ENCODE results near the gene HSPA4L.

- no peak for TF ChIP-seq BACH1 (IDR thresholded peaks at IDR 0.05; ENCODE audit: borderline replicate concordance)
- TF ChIP-seq, protein P1, sequence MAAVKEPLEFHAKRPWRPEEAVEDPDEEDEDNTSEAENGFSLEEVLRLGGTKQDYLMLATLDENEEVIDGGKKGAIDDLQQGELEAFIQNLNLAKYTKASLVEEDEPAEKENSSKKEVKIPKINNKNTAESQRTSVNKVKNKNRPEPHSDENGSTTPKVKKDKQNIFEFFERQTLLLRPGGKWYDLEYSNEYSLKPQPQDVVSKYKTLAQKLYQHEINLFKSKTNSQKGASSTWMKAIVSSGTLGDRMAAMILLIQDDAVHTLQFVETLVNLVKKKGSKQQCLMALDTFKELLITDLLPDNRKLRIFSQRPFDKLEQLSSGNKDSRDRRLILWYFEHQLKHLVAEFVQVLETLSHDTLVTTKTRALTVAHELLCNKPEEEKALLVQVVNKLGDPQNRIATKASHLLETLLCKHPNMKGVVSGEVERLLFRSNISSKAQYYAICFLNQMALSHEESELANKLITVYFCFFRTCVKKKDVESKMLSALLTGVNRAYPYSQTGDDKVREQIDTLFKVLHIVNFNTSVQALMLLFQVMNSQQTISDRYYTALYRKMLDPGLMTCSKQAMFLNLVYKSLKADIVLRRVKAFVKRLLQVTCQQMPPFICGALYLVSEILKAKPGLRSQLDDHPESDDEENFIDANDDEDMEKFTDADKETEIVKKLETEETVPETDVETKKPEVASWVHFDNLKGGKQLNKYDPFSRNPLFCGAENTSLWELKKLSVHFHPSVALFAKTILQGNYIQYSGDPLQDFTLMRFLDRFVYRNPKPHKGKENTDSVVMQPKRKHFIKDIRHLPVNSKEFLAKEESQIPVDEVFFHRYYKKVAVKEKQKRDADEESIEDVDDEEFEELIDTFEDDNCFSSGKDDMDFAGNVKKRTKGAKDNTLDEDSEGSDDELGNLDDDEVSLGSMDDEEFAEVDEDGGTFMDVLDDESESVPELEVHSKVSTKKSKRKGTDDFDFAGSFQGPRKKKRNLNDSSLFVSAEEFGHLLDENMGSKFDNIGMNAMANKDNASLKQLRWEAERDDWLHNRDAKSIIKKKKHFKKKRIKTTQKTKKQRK (IDR thresholded peaks at IDR 0.05; ENCODE audit: low read depth, low read length), result no peak
- TF ChIP-seq HDAC6 (IDR thresholded peaks at IDR 0.05; ENCODE audit: unreplicated experiment), result no peak
- TF ChIP-seq, protein P2, sequence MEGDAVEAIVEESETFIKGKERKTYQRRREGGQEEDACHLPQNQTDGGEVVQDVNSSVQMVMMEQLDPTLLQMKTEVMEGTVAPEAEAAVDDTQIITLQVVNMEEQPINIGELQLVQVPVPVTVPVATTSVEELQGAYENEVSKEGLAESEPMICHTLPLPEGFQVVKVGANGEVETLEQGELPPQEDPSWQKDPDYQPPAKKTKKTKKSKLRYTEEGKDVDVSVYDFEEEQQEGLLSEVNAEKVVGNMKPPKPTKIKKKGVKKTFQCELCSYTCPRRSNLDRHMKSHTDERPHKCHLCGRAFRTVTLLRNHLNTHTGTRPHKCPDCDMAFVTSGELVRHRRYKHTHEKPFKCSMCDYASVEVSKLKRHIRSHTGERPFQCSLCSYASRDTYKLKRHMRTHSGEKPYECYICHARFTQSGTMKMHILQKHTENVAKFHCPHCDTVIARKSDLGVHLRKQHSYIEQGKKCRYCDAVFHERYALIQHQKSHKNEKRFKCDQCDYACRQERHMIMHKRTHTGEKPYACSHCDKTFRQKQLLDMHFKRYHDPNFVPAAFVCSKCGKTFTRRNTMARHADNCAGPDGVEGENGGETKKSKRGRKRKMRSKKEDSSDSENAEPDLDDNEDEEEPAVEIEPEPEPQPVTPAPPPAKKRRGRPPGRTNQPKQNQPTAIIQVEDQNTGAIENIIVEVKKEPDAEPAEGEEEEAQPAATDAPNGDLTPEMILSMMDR (IDR thresholded peaks at IDR 0.05 in 2 of 3, conservative IDR thresholded peaks at IDR 0.05 in 1 of 3; ENCODE audit: control insufficient read depth in 2 of 3, extremely low read depth in 1 of 3, insufficient read depth in 1 of 3, low read depth in 3 of 3, low read length in 3 of 3), result no peak
- no peak for TF ChIP-seq KDM1A (IDR thresholded peaks at IDR 0.05; ENCODE audit: borderline replicate concordance)
- 0 out of 4 replicates have a peak, but pooled peaks of 1 of the 2 experiments have one; percentile 12 for TF ChIP-seq EP300 (IDR thresholded peaks at IDR 0.05; ENCODE audit: borderline replicate concordance in 1 of 2, control insufficient read depth in 1 of 2, low read depth in 2 of 2, low read length in 2 of 2)
- no peak for TF ChIP-seq POLR2A (IDR thresholded peaks at IDR 0.05; ENCODE audit: low read depth, low read length)
These were observed 10.4 kb upstream of the HSPA4L start for GRCh38 chr4:127771535-127772275.
